Endothelial cell of umbilical vein (primary cell): Measurements from ENCODE around the gene EDDM3A. TPM values are rescaled to one million over a fixed set of nuclear protein-coding genes. Genes with fewer than 3 reads are reported as not detected.
"Not testable (repeated sequence)": the region's sequence is repeated elsewhere in the genome, so short reads cannot be mapped to it uniquely, and the experiment has no call there.

ENCODE experiments used
- BruUV-seq: library from RNA; stranded (reverse); fragments of 400-500 nt; replicated peaks from 2 replicates; lab custom pipeline; 2021; lab: Mats Ljungman, UMichigan
- CTCF ChIA-PET: fragments of 300-600, 350-600 bp; sonication (Branson Sonifier 250); formaldehyde crosslinking; loops from one replicate; lab custom pipeline; 2021; ENCODE audit warnings: antibody characterized with exemption, inconsistent platforms; lab: Charles Lee
- POLR2A ChIA-PET: fragments of 300-600, 350-600 bp; sonication (Branson Sonifier 250); formaldehyde crosslinking; loops from one replicate; lab custom pipeline; 2021; ENCODE audit warnings: antibody characterized with exemption, inconsistent platforms; lab: Charles Lee
- DNase-seq: peaks from one replicate; pipeline ENCODE4 v3.0.0-alpha.2; 2011; ENCODE audit warnings: low read depth, low spot score
- FAIRE-seq: peaks from 2 replicates; lab custom pipeline; 2011; peaks lifted over from hg19 to GRCh38; lab: Jason Lieb, UNC
- H2AFZ ChIP-seq: 2 replicates; pipeline ENCODE4 v1.6.0; 2012; ENCODE audit warnings: low read depth, low read length, control low read depth, inconsistent platforms
- H3K27ac ChIP-seq: 2 replicates; pipeline ENCODE4 v1.5.1; 2011; ENCODE audit warnings: low read depth, mild to moderate bottlenecking, control low read depth, low read length, moderate library complexity; ENCODE audit not compliant: insufficient read depth
- H3K27me3 ChIP-seq, 2 experiments: 2 replicates each; pipeline versions ENCODE4 v1.6.0 to v1.6.1; 2011; ENCODE audit warnings: low read length in 2 of 2, mixed read lengths in 1 of 2; ENCODE audit not compliant: control insufficient read depth in 2 of 2, insufficient read depth in 2 of 2
- H3K36me3 ChIP-seq, 2 experiments: 2 replicates in 1 of 2; 3 replicates in 1 of 2; pipeline ENCODE4 v1.5.1; 2011; ENCODE audit warnings: low read length in 2 of 2, mild to moderate bottlenecking in 1 of 2, moderate library complexity in 1 of 2; ENCODE audit not compliant: control insufficient read depth in 2 of 2, insufficient read depth in 2 of 2; ENCODE audit errors: extremely low read depth in 1 of 2
- H3K4me1 ChIP-seq: 3 replicates; pipeline ENCODE4 v1.5.1; 2011; ENCODE audit warnings: mild to moderate bottlenecking, low read length; ENCODE audit not compliant: control insufficient read depth, insufficient read depth; ENCODE audit errors: extremely low read depth
- H3K4me2 ChIP-seq: 2 replicates; pipeline ENCODE4 v1.6.1; 2011; ENCODE audit warnings: low read length, control low read depth, mixed read lengths; ENCODE audit not compliant: insufficient read depth
- H3K4me3 ChIP-seq, 3 experiments: fragments of 200-600 bp in 1 of 3; sonication (generic), shearing (Covaris generic) in 1 of 3; replicated peaks in 1 of 3; 2 replicates each; pipeline ENCODE4 v1.5.1; 2011 to 2016; ENCODE audit warnings: control low read depth in 3 of 3, low read length in 3 of 3, mild to moderate bottlenecking in 2 of 3, inconsistent platforms in 1 of 3, low read depth in 1 of 3, moderate library complexity in 1 of 3; ENCODE audit not compliant: insufficient read depth in 1 of 3
- H3K79me2 ChIP-seq: 2 replicates; pipeline ENCODE4 v1.6.0; 2012; ENCODE audit warnings: low read length, inconsistent platforms; ENCODE audit not compliant: control insufficient read depth, insufficient read depth
- H3K9ac ChIP-seq: replicated peaks from 2 replicates; pipeline ENCODE3; 2011; ENCODE audit warnings: low read length, control low read depth; ENCODE audit not compliant: insufficient read depth; ENCODE audit errors: extremely low read depth
- H3K9me1 ChIP-seq: replicated peaks from 3 replicates; pipeline ENCODE4 v1.6.0; 2011; ENCODE audit warnings: mild to moderate bottlenecking, low read length; ENCODE audit not compliant: control insufficient read depth, insufficient read depth; ENCODE audit errors: extremely low read depth
- H3K9me3 ChIP-seq: replicated peaks from 2 replicates; pipeline ENCODE4 v1.5.1; 2012; ENCODE audit warnings: low read length, inconsistent platforms; ENCODE audit not compliant: control insufficient read depth, insufficient read depth
- H4K20me1 ChIP-seq: replicated peaks from 2 replicates; pipeline ENCODE3; 2011; ENCODE audit warnings: mild to moderate bottlenecking, low read length; ENCODE audit not compliant: control insufficient read depth, insufficient read depth; ENCODE audit errors: extremely low read depth
- EZH2 ChIP-seq: IDR thresholded peaks from 2 replicates; pipeline ENCODE4 v1.6.1; 2012; ENCODE audit warnings: borderline replicate concordance, low read depth, mild to moderate bottlenecking, moderate library complexity, low read length, inconsistent platforms; ENCODE audit not compliant: severe bottlenecking
- FOS ChIP-seq: IDR thresholded peaks from 2 replicates; pipeline ENCODE4 v1.6.1; 2011; ENCODE audit warnings: mild to moderate bottlenecking, low read length, moderate library complexity, borderline replicate concordance; ENCODE audit not compliant: insufficient read depth
- GATA2 ChIP-seq: IDR thresholded peaks from 2 replicates; pipeline ENCODE4 v1.7.0; 2011; ENCODE audit warnings: low read depth, mild to moderate bottlenecking, moderate library complexity, mixed read lengths, low read length; ENCODE audit not compliant: insufficient read length, insufficient read depth
- JUN ChIP-seq: IDR thresholded peaks from 2 replicates; pipeline ENCODE4 v1.6.1; 2011; ENCODE audit warnings: borderline replicate concordance, low read depth; ENCODE audit not compliant: insufficient read length, insufficient read depth
- MAX ChIP-seq: IDR thresholded peaks from 2 replicates; pipeline ENCODE4 v1.6.1; 2011; ENCODE audit not compliant: insufficient read depth, insufficient read length
- MYC ChIP-seq: IDR thresholded peaks from one replicate; pipeline ENCODE4 v1.6.1; 2011; ENCODE audit warnings: mild to moderate bottlenecking, low read depth, low read length
- POLR2A ChIP-seq: IDR thresholded peaks from 2 replicates; pipeline ENCODE4 v1.6.1; 2012; ENCODE audit warnings: low read depth, mild to moderate bottlenecking, control low read depth, low read length
- POLR2AphosphoS5 ChIP-seq: IDR thresholded peaks from 2 replicates; pipeline ENCODE4 v1.6.1; 2012; ENCODE audit warnings: low read depth, mild to moderate bottlenecking, control low read depth, low read length, moderate library complexity; ENCODE audit not compliant: insufficient read depth
- dilution Hi-C: fragments of 300-500 bp; cut with MboI; formaldehyde crosslinking; loops from one replicate; pipeline ENCODE4 v1.15.0; 2019; ENCODE audit warnings: low sequenced_read_pairs; ENCODE audit not compliant: extremely low pct_ligation_motif_present
- intact Hi-C: fragments of 100-400 bp; cut with micrococcal nuclease; formaldehyde crosslinking; loops from one replicate; pipeline ENCODE4 v1.10.0; 2022
- polyA plus RNA-seq, 4 experiments: library from polyadenylated mRNA; depleted of rRNA in 3 of 4; stranded (reverse) in 3 of 4; unstranded in 1 of 4; fragments of >200 nt; gene quantifications; 2 replicates each; pipeline versions ENCODE4 v1.2.1 to v1.2.3, GENCODE V29; 2011 to 2012; ENCODE audit warnings: missing spikeins in 1 of 4
- total RNA-seq: library from RNA; stranded (reverse); gene quantifications from 2 replicates; pipeline ENCODE4 v1.2.3, GENCODE V29; 2021
- TF ChIP-seq, protein P1 (sequence below), 2 donors: IDR thresholded peaks; 1 replicate in 1 of 2; 2 replicates in 1 of 2; pipeline ENCODE4 v1.5.1; 2011; ENCODE audit warnings: low read length in 2 of 2, mild to moderate bottlenecking in 2 of 2, moderate library complexity in 2 of 2, control low read depth in 1 of 2, inconsistent platforms in 1 of 2, low read depth in 1 of 2; ENCODE audit not compliant: insufficient read depth in 1 of 2; ENCODE audit errors: extremely low read depth in 1 of 2

The EDDM3A gene
- total and polyA plus RNA-seq, 2 donors (not counting 3 experiments of a cell fraction or from before 2014, with no cell fraction given): not detected

- BruUV-seq: no TSS peak
- Histone ChIP-seq H4K20me1 (no peaks in the 10 kb centered on the region), H3K27me3 (no peaks in the 10 kb centered on the region), H3K4me1 (peaks cover 11% of the 10 kb centered on the region), H3K9me1 (no peaks in the 10 kb centered on the region), H3K27ac (no peak overlapping the region), H3K4me2 (no peak overlapping the region), H3K9me3 (no peaks in the 10 kb centered on the region), H3K4me3 (no peak overlapping the region), H3K36me3 (no peaks in the 10 kb centered on the region), H3K79me2 (no peaks in the 10 kb centered on the region), H3K9ac (no peak overlapping the region), H2AFZ (no peak overlapping the region)
- ChIA-PET POLR2A (no interaction called here), CTCF (interaction anchor here (0.8 to 2.2 kb wide), 10 partner anchors 58 to 271 kb away, joined by 3 to 34 read pairs (median 8); no protein-coding TSS in a partner anchor)
- DNase-seq (no peak), FAIRE-seq (no peak)
- dilution Hi-C loops (no loop called here), intact Hi-C loops (loop anchor here (10.0 kb wide), 1 partner anchor 165 kb away; no protein-coding TSS in a partner anchor)
- no peak for TF ChIP-seq JUN
- no peak for TF ChIP-seq MAX
- TF ChIP-seq, protein P1, sequence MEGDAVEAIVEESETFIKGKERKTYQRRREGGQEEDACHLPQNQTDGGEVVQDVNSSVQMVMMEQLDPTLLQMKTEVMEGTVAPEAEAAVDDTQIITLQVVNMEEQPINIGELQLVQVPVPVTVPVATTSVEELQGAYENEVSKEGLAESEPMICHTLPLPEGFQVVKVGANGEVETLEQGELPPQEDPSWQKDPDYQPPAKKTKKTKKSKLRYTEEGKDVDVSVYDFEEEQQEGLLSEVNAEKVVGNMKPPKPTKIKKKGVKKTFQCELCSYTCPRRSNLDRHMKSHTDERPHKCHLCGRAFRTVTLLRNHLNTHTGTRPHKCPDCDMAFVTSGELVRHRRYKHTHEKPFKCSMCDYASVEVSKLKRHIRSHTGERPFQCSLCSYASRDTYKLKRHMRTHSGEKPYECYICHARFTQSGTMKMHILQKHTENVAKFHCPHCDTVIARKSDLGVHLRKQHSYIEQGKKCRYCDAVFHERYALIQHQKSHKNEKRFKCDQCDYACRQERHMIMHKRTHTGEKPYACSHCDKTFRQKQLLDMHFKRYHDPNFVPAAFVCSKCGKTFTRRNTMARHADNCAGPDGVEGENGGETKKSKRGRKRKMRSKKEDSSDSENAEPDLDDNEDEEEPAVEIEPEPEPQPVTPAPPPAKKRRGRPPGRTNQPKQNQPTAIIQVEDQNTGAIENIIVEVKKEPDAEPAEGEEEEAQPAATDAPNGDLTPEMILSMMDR (IDR thresholded peaks at IDR 0.05; ENCODE audit: extremely low read depth in 1 of 2, insufficient read depth in 1 of 2, low read depth in 1 of 2, low read length in 2 of 2): no peak
- TF ChIP-seq FOS: no peak
- TF ChIP-seq EZH2: no peak
- TF ChIP-seq MYC: no peak
- no peak for TF ChIP-seq POLR2A
- no peak for TF ChIP-seq POLR2AphosphoS5
- no peak for TF ChIP-seq GATA2
These were observed 45.8 kb upstream of the EDDM3A start for GRCh38 chr14:20699931-20700330.

DNA sequence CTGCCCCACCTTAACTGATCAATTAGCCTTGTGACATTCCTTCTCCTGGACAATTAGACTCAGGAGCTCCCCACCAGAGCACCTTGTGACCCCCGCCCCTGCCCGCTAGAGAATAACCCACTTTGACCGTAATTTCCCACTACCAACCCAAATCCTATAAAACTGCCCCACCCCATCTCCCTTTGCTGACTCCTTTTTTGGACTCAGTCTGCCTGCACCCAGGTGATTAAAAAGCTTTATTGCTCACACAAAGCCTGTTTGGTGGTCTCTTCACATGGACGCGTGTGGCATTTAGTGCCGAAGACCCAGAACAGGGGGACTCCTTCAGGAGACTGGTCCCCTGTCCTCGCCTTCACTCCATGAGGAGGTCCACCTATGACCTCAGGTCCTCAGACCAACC is 44.7 kb upstream of the EDDM3A start:
- H3K27ac ChIP-seq, H3K4me2 ChIP-seq, FAIRE-seq, BruUV-seq, H4K20me1 ChIP-seq, POLR2A ChIA-PET, DNase-seq, H2AFZ ChIP-seq, dilution Hi-C loops, H3K27me3 ChIP-seq, H3K9me1 ChIP-seq, H3K9ac ChIP-seq, intact Hi-C loops, H3K9me3 ChIP-seq, H3K36me3 ChIP-seq, H3K4me3 ChIP-seq, H3K79me2 ChIP-seq: not testable (repeated sequence)
- CTCF ChIA-PET: interaction anchor here (1.8 to 2.2 kb wide), 6 partner anchors 57 to 270 kb away, joined by 6 to 34 read pairs (median 10); no protein-coding TSS in a partner anchor
- H3K4me1 ChIP-seq: peaks cover 11% of the 10 kb centered on the region
